GM12864 (cell line): Measurements from ENCODE around the gene JUND.

ENCODE experiments used
- DNase-seq: peaks from one replicate; pipeline ENCODE4 v3.0.0-alpha.2; 2011; ENCODE audit warnings: low read depth
- H3K4me3 ChIP-seq: 2 replicates; pipeline ENCODE4 v1.5.1; 2011; ENCODE audit warnings: mild to moderate bottlenecking, low read depth, low read length, control low read depth
- TF ChIP-seq, protein P1 (sequence below): IDR thresholded peaks from 2 replicates; pipeline ENCODE4 v1.5.1; 2011; ENCODE audit warnings: low read depth, mild to moderate bottlenecking, moderate library complexity, low read length, control low read depth, inconsistent platforms; ENCODE audit errors: missing control alignments

Gene JUND

DNA sequence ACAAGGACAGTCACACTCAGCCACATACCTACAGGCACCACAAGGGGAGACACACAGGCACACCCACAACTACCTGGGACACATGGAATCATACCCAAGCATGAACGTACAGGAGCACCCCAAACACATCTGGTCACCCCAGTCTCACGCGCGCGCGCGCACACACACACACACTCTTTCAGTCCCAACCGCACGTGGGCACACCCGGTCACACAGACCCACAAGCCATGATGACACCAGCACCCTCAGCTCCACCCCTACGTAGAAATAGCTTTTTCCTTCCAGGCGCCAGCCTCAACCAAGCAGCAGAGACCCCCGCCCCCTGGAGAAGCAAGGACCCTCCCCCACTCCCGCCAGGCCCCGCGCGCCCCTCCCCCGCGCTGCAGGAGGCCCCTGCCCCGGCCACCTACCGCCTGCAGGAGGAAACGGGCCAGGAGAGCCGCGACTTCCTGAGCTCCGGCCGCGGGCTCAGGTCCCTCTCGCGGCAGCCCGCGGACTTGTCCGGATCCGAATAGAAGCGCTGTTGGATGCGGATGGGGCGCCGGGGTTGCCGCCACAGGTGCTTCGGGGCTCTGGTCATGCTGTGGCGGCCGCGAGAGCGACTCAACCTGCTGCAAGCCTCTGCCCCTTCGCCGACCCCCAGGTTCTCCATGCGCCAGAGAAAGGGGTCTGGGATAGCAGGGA is 48.7 kb downstream of the JUND start:
- H3K4me3 ChIP-seq, result no peak overlapping the region
- no peak for DNase-seq
- TF ChIP-seq, protein P1, sequence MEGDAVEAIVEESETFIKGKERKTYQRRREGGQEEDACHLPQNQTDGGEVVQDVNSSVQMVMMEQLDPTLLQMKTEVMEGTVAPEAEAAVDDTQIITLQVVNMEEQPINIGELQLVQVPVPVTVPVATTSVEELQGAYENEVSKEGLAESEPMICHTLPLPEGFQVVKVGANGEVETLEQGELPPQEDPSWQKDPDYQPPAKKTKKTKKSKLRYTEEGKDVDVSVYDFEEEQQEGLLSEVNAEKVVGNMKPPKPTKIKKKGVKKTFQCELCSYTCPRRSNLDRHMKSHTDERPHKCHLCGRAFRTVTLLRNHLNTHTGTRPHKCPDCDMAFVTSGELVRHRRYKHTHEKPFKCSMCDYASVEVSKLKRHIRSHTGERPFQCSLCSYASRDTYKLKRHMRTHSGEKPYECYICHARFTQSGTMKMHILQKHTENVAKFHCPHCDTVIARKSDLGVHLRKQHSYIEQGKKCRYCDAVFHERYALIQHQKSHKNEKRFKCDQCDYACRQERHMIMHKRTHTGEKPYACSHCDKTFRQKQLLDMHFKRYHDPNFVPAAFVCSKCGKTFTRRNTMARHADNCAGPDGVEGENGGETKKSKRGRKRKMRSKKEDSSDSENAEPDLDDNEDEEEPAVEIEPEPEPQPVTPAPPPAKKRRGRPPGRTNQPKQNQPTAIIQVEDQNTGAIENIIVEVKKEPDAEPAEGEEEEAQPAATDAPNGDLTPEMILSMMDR, result no peak

DNA sequence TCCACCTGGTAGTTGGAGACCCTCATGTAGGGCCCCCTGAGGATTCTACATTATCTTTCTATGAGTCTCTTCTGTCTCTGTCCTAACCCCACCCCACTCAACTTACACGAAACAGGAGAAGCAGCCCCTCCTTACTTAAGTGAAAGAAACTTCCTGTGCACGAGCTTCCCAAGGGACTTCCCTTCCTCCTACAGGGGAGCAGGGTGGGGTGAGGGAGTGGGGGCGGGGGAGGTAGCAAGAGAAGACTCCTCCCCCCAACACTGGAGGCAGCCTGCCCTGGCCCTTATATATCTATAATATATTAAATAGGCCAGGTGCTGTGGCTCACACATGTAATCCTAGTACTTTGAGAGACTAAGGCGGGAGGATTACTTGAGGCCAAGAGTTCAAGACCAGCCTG is 49.6 kb downstream of the JUND start:
- TF ChIP-seq, protein P1, result no peak
- no peak for DNase-seq
- no peak overlapping the region for H3K4me3 ChIP-seq

DNA sequence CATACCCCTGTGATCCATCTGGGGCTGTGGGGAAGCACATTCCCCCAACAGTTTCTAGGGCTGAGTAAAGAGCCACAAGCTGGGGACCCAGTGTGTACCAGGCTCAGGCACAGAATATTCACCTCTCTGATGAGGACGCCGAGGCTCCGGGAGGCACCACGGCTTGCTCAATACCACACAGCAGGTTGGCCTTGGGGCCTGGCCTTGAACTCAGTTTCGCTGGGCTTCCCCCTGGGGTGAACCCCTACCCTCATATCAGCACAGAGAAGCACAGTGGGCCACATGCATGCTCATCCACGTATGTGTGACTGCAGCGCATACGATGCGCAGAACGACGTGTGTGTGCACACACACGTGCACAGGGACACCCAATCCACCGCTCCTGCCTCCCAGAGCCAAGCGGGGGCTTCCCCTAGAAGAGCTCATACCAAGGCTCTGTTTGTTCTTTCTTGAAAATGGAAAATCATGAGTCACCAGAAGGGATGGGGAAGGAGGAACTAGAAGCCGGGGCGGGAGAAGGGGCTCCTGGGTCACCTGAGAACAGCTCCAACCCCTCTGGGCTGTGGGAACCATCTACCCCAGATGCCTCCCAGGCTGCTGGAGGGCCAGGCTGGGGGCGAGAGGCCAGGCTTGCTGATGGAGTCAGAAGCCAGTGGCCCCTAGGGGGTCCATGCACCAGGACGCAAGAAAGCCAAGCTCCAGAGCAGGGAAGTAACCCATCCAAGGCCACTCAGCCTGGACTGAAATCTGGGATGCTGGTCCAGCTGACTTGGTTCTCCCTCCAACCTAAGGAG is 50.3 kb downstream of the JUND start:
- TF ChIP-seq, protein P1, result no peak
- no peak for DNase-seq
- H3K4me3 ChIP-seq, result no peak overlapping the region

DNA sequence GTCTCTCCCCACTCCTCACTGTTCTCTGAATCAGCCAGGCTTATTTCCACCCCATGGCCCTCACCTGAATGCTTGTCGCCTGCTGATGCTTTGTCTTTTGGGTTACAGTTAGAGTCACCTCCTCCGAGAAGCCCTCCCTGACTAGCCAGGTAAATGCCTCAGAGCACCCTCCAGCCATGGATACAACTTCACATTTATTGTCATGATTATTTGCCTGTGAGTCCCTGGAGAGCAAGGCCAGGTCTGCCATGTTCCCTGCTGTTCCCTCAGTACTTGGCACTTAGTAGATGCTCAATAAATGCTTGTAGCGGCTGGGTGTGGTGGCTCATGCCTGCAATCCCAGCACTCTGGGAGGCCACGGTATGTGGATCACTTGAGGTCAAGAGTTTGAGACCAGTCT is 51.5 kb downstream of the JUND start:
- TF ChIP-seq, protein P1, result no peak
- H3K4me3 ChIP-seq, result no peak overlapping the region
- DNase-seq, result no peak
